ENCODE results near the gene NOX5.
"Not testable (repeated sequence)": the region's sequence is repeated elsewhere in the genome, so short reads cannot be mapped to it uniquely, and the experiment has no call there.

GRCh38 chr15:68977426-68977825 is 37.1 kb upstream of the NOX5 start:
- TF ChIP-seq, protein P1, sequence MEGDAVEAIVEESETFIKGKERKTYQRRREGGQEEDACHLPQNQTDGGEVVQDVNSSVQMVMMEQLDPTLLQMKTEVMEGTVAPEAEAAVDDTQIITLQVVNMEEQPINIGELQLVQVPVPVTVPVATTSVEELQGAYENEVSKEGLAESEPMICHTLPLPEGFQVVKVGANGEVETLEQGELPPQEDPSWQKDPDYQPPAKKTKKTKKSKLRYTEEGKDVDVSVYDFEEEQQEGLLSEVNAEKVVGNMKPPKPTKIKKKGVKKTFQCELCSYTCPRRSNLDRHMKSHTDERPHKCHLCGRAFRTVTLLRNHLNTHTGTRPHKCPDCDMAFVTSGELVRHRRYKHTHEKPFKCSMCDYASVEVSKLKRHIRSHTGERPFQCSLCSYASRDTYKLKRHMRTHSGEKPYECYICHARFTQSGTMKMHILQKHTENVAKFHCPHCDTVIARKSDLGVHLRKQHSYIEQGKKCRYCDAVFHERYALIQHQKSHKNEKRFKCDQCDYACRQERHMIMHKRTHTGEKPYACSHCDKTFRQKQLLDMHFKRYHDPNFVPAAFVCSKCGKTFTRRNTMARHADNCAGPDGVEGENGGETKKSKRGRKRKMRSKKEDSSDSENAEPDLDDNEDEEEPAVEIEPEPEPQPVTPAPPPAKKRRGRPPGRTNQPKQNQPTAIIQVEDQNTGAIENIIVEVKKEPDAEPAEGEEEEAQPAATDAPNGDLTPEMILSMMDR (IDR thresholded peaks at IDR 0.05) = not testable (repeated sequence)
- TF ChIP-seq POLR2A (IDR thresholded peaks at IDR 0.05); POLR2AphosphoS5 (IDR thresholded peaks at IDR 0.05; ENCODE audit: insufficient read depth in 1 of 2, low read depth in 1 of 2): not testable (repeated sequence)

All from vagina (tissue), 2 donors.